H1 (cell line): Measurements from ENCODE around the gene PATE1. TPM values are rescaled to one million over a fixed set of nuclear protein-coding genes. Genes with fewer than 3 reads are reported as not detected.

Source experiments
- CTCF ChIA-PET: fragments of 300-600 bp; sonication (Branson Sonifier 250); formaldehyde crosslinking; loops from one replicate; lab custom pipeline; 2021; ENCODE audit not compliant: partially characterized antibody; lab: Charles Lee
- POLR2A ChIA-PET: fragments of 300-600 bp; sonication (Branson Sonifier 250); formaldehyde crosslinking; loops from one replicate; lab custom pipeline; 2021; ENCODE audit warnings: inconsistent platforms; ENCODE audit not compliant: partially characterized antibody; lab: Charles Lee
- DNase-seq, 2 experiments: peaks; one replicate each; pipeline versions ENCODE4 v3.0.0 to v3.0.0-alpha.2; 2010 to 2022; ENCODE audit warnings: low spot score in 2 of 2, low read depth in 1 of 2, mixed read lengths in 1 of 2
- FAIRE-seq: peaks from 2 replicates; lab custom pipeline; 2011; peaks lifted over from hg19 to GRCh38; lab: Jason Lieb, UNC
- H2AFZ ChIP-seq: 2 replicates; pipeline ENCODE4 v1.8.1; 2012; ENCODE audit warnings: low read length, inconsistent platforms
- H2AK5ac ChIP-seq: 2 replicates; pipeline ENCODE4 v1.6.1; 2013; ENCODE audit warnings: low read depth, low read length
- H2BK120ac ChIP-seq: replicated peaks from 2 replicates; pipeline ENCODE3; 2013; ENCODE audit warnings: low read depth, low read length, inconsistent platforms
- H2BK12ac ChIP-seq: 2 replicates; pipeline ENCODE4 v1.6.1; 2013; ENCODE audit warnings: low read depth, low read length
- H2BK15ac ChIP-seq: 2 replicates; pipeline ENCODE4 v1.6.1; 2013; ENCODE audit warnings: low read length
- H2BK20ac ChIP-seq: 2 replicates; pipeline ENCODE4 v1.6.1; 2013; ENCODE audit warnings: low read length
- H2BK5ac ChIP-seq: 2 replicates; pipeline ENCODE4 v1.6.1; 2013; ENCODE audit warnings: low read depth, low read length
- H3K14ac ChIP-seq: 2 replicates; pipeline ENCODE4 v1.6.1; 2013; ENCODE audit warnings: inconsistent platforms; ENCODE audit not compliant: insufficient read length
- H3K18ac ChIP-seq: 2 replicates; pipeline ENCODE4 v1.6.1; 2013; ENCODE audit warnings: low read length; ENCODE audit errors: extremely low read depth
- H3K23ac ChIP-seq: 2 replicates; pipeline ENCODE4 v1.6.1; 2013; ENCODE audit warnings: inconsistent platforms; ENCODE audit not compliant: insufficient read length
- H3K23me2 ChIP-seq: 2 replicates; pipeline ENCODE4 v1.6.1; 2013; ENCODE audit warnings: low read depth, low read length
- H3K27ac ChIP-seq: 2 replicates; pipeline ENCODE4 v1.6.1; 2011; ENCODE audit warnings: low read depth, low read length, inconsistent platforms
- H3K27me3 ChIP-seq, 4 experiments: replicated peaks in 1 of 4; 1 replicate in 1 of 4; 2 replicates in 3 of 4; pipeline versions ENCODE4 v1.6.1 to v1.8.1; 2011 to 2013; ENCODE audit warnings: low read length in 3 of 4, mild to moderate bottlenecking in 3 of 4, inconsistent platforms in 2 of 4, mixed read lengths in 2 of 4, moderate library complexity in 1 of 4; ENCODE audit not compliant: control insufficient read depth in 3 of 4, insufficient read depth in 3 of 4; ENCODE audit errors: extremely low read depth in 1 of 4
- H3K36me3 ChIP-seq, 4 experiments: 2 replicates each; pipeline versions ENCODE4 v1.6.1 to v1.8.1; 2011 to 2013; ENCODE audit warnings: mild to moderate bottlenecking in 4 of 4, low read length in 3 of 4, moderate library complexity in 2 of 4, control low read depth in 1 of 4, inconsistent platforms in 1 of 4; ENCODE audit not compliant: insufficient read depth in 4 of 4, control insufficient read depth in 2 of 4
- H3K4ac ChIP-seq: replicated peaks from 2 replicates; pipeline ENCODE3; 2013; ENCODE audit warnings: low read length, low read depth, mixed read lengths, inconsistent platforms; ENCODE audit not compliant: insufficient read length
- H3K4me1 ChIP-seq, 4 experiments: replicated peaks in 1 of 4; 1 replicate in 1 of 4; 2 replicates in 3 of 4; pipeline versions ENCODE4 v1.6.1 to v1.8.1; 2011 to 2013; ENCODE audit warnings: low read length in 3 of 4, inconsistent platforms in 2 of 4, mixed read lengths in 1 of 4; ENCODE audit not compliant: insufficient read depth in 4 of 4, control insufficient read depth in 3 of 4
- H3K4me2 ChIP-seq, 2 experiments: 2 replicates each; pipeline versions ENCODE4 v1.6.1 to v1.8.1; 2011 to 2013; ENCODE audit warnings: low read depth in 2 of 2, low read length in 2 of 2, control low read depth in 1 of 2, inconsistent platforms in 1 of 2, mild to moderate bottlenecking in 1 of 2; ENCODE audit not compliant: insufficient read depth in 1 of 2
- H3K4me3 ChIP-seq, 4 experiments: fragments of 200-600, 300-600 bp in 1 of 4; sonication (generic), shearing (Covaris generic), sonication (Bioruptor Twin) in 1 of 4; 2 replicates each; pipeline versions ENCODE4 v1.5.1 to v1.8.1; 2011 to 2016; ENCODE audit warnings: low read length in 4 of 4, low read depth in 3 of 4, control low read depth in 2 of 4, inconsistent platforms in 2 of 4, mild to moderate bottlenecking in 2 of 4, mixed read lengths in 1 of 4, moderate library complexity in 1 of 4; ENCODE audit not compliant: insufficient read depth in 2 of 4; ENCODE audit errors: extremely low read depth in 1 of 4
- H3K56ac ChIP-seq: replicated peaks from 2 replicates; pipeline ENCODE3; 2013; ENCODE audit warnings: low read depth, mild to moderate bottlenecking, mixed read lengths, low read length, inconsistent platforms; ENCODE audit not compliant: insufficient read length
- H3K79me1 ChIP-seq: 2 replicates; pipeline ENCODE4 v1.6.1; 2013; ENCODE audit warnings: low read depth, low read length, control low read depth
- H3K79me2 ChIP-seq, 2 experiments: 2 replicates each; pipeline versions ENCODE4 v1.6.1 to v1.8.1; 2012 to 2013; ENCODE audit warnings: low read length in 2 of 2, mild to moderate bottlenecking in 2 of 2, inconsistent platforms in 1 of 2; ENCODE audit not compliant: insufficient read depth in 2 of 2, control insufficient read depth in 1 of 2
- H3K9ac ChIP-seq, 4 experiments: replicated peaks in 1 of 4; 1 replicate in 1 of 4; 2 replicates in 3 of 4; pipeline versions ENCODE4 v1.6.1 to v1.8.1; 2011 to 2013; ENCODE audit warnings: low read depth in 3 of 4, low read length in 3 of 4, control low read depth in 2 of 4, mild to moderate bottlenecking in 2 of 4, moderate library complexity in 2 of 4, inconsistent platforms in 1 of 4; ENCODE audit errors: extremely low read depth in 1 of 4
- H3K9me3 ChIP-seq, 2 experiments: 2 replicates each; pipeline versions ENCODE4 v1.6.1 to v1.8.1; 2012 to 2013; ENCODE audit warnings: mild to moderate bottlenecking in 2 of 2, moderate library complexity in 2 of 2, control low read depth in 1 of 2, inconsistent platforms in 1 of 2, low read depth in 1 of 2, low read length in 1 of 2, mixed read lengths in 1 of 2; ENCODE audit not compliant: insufficient read depth in 2 of 2
- H4K20me1 ChIP-seq, 2 experiments: replicated peaks in 1 of 2; 2 replicates each; pipeline versions ENCODE3 to v1.8.1; 2011 to 2013; ENCODE audit warnings: inconsistent platforms in 2 of 2, low read length in 2 of 2, mild to moderate bottlenecking in 1 of 2; ENCODE audit not compliant: insufficient read depth in 2 of 2, control insufficient read depth in 1 of 2
- H4K5ac ChIP-seq: 2 replicates; pipeline ENCODE4 v1.6.1; 2013; ENCODE audit warnings: low read length, low read depth, mixed read lengths, inconsistent platforms; ENCODE audit not compliant: insufficient read length
- H4K8ac ChIP-seq: 2 replicates; pipeline ENCODE4 v1.8.0; 2013; ENCODE audit warnings: mild to moderate bottlenecking, moderate library complexity, low read length, inconsistent platforms; ENCODE audit not compliant: insufficient read depth; ENCODE audit errors: extremely low read depth
- H4K91ac ChIP-seq: replicated peaks from 2 replicates; pipeline ENCODE3; 2013; ENCODE audit warnings: low read length, mixed read lengths, inconsistent platforms; ENCODE audit not compliant: insufficient read length
- ASH2L ChIP-seq: fragments of 200-600, 300-600 bp; sonication (generic); IDR thresholded peaks from one replicate; pipeline ENCODE4 v1.7.1; 2017; ENCODE audit warnings: low read length
- BCL11A ChIP-seq, 2 experiments: IDR thresholded peaks; one replicate each; pipeline ENCODE4 v1.6.1; 2011; ENCODE audit warnings: low read depth in 2 of 2, low read length in 2 of 2, mild to moderate bottlenecking in 2 of 2
- CHD1 ChIP-seq: IDR thresholded peaks from 2 replicates; pipeline ENCODE4 v1.6.1; 2012; ENCODE audit warnings: low read depth, low read length, improper control_type of control experiment
- CHD2 ChIP-seq: IDR thresholded peaks from 2 replicates; pipeline ENCODE4 v1.6.1; 2012; ENCODE audit warnings: low read length, improper control_type of control experiment
- FOSL1 ChIP-seq: IDR thresholded peaks from 2 replicates; pipeline ENCODE4 v1.6.1; 2011; ENCODE audit warnings: mild to moderate bottlenecking, low read depth, low read length, moderate library complexity; ENCODE audit not compliant: insufficient read depth
- NANOG ChIP-seq: IDR thresholded peaks from 2 replicates; pipeline ENCODE4 v1.6.1; 2011; ENCODE audit warnings: low read length, low read depth, mild to moderate bottlenecking, inconsistent platforms; ENCODE audit not compliant: insufficient read depth, poor library complexity, severe bottlenecking
- SP2 ChIP-seq: IDR thresholded peaks from 2 replicates; pipeline ENCODE4 v1.6.1; 2012; ENCODE audit warnings: mild to moderate bottlenecking, low read length, inconsistent platforms
- SUZ12 ChIP-seq: fragments of 200-600 bp; sonication (generic); IDR thresholded peaks from 2 replicates; pipeline ENCODE4 v1.6.1; 2012; ENCODE audit warnings: mild to moderate bottlenecking, inconsistent platforms, low read length, moderate library complexity, mixed read lengths
- TAF1 ChIP-seq: IDR thresholded peaks from 2 replicates; pipeline ENCODE4 v1.6.1; 2011; ENCODE audit warnings: mild to moderate bottlenecking, low read depth, low read length
- WGBS, 2 experiments: shearing (Covaris generic) in 1 of 2; methylation state at CpG; one replicate each; pipeline versions ENCODE4 v1.1.6 to v1.1.7; 2013 to 2015; ENCODE audit warnings: low lambda C conversion rate in 2 of 2, mixed read lengths in 2 of 2, inconsistent platforms in 1 of 2, low coverage in 1 of 2, missing lambda C conversion rate in 1 of 2; ENCODE audit not compliant: insufficient replicate concordance in 2 of 2, insufficient coverage in 1 of 2, insufficient read length in 1 of 2; ENCODE audit errors: extremely low coverage in 1 of 2, missing lambda C conversion rate in 1 of 2; 5-methylcytosine and 5-hydroxymethylcytosine counted together
- polyA plus RNA-seq, 7 experiments: library from polyadenylated mRNA; depleted of rRNA in 3 of 7; stranded (reverse) in 5 of 7; unstranded in 2 of 7; fragments of >200 nt in 5 of 7; fragments of 200-250 nt in 2 of 7; gene quantifications; 1 replicate in 5 of 7; 2 replicates in 1 of 7; 4 replicates in 1 of 7; pipeline versions ENCODE4 v1.2.1 to v1.2.3, GENCODE V29; 2011 to 2013; ENCODE audit warnings: missing spikeins in 2 of 7, mixed read lengths in 2 of 7
- total RNA-seq: library from RNA; stranded (reverse); fragmentation: NEBNext Ultra II Directional; extraction: Animal tissue kit (Norgen Biotek cat#: 25700); gene quantifications from 2 replicates; pipeline ENCODE4 v1.2.1, GENCODE V29; 2021

PATE1 gene
- total and polyA plus RNA-seq, 2 of the 8 experiments (the other 6 are each of a cell fraction or from before 2014, with no cell fraction given): not detected

- Histone ChIP-seq H3K27me3 (no peaks in the 10 kb centered on the region), H2BK15ac (no peak overlapping the region), H3K4me1 (no peaks in the 10 kb centered on the region), H3K4me3 (no peak overlapping the region), H2BK12ac (no peak overlapping the region), H3K18ac (no peak overlapping the region), H2BK20ac (no peak overlapping the region), H2AFZ (no peak overlapping the region), H3K4ac (no peak overlapping the region), H3K9ac (no peak overlapping the region), H4K8ac (no peak overlapping the region), H2BK120ac (no peak overlapping the region), H4K5ac (no peak overlapping the region), H4K91ac (no peak overlapping the region), H3K14ac (no peak overlapping the region), H3K27ac (no peak overlapping the region), H2AK5ac (no peak overlapping the region), H2BK5ac (no peak overlapping the region), H3K56ac (no peak overlapping the region), H3K36me3 (no peaks in the 10 kb centered on the region), H3K79me1 (no peaks in the 10 kb centered on the region), H3K4me2 (no peak overlapping the region), H4K20me1 (no peaks in the 10 kb centered on the region), H3K79me2 (no peaks in the 10 kb centered on the region), H3K23ac (no peak overlapping the region), H3K9me3 (peaks cover 0 to 10% of the 10 kb centered on the region in 2 experiments; a peak in 3 of 4 replicates), H3K23me2 (no peaks in the 10 kb centered on the region)
- 93% methylated on average over 6 of the region's 6 CpGs; no CpG with 5 or more reads in 1 of the 2 experiments for WGBS, 2 experiments
- CTCF ChIA-PET: interaction anchor here (1.4 to 1.5 kb wide), 2 partner anchors 8 to 29 kb away, joined by 3 to 4 read pairs; no protein-coding TSS in a partner anchor
- TF ChIP-seq NANOG: no peak
- no peak for TF ChIP-seq CHD2
- TF ChIP-seq ASH2L: no peak
- TF ChIP-seq CHD1: no peak
- no peak for TF ChIP-seq BCL11A (IDR thresholded peaks at IDR 0.05; ENCODE audit: low read depth in 2 of 2, low read length in 2 of 2)
- no peak for TF ChIP-seq TAF1
- TF ChIP-seq FOSL1: no peak
- TF ChIP-seq SP2: no peak
- no peak for TF ChIP-seq SUZ12
- POLR2A ChIA-PET: no interaction called here
- no peak for FAIRE-seq
- no peak for DNase-seq
Measured at GRCh38 chr11:125720781-125721180, 25.3 kb upstream of the PATE1 start.
